ENCODE data around the gene ASCC3.

GRCh38 chr6:100880149-100880852 lies 828 bp downstream of the ASCC3 start:
- no peak for TF ChIP-seq YY1 (IDR thresholded peaks at IDR 0.05; ENCODE audit: insufficient read depth, insufficient read length)
- no peak for TF ChIP-seq SUZ12 (IDR thresholded peaks at IDR 0.05; ENCODE audit: extremely low read depth, insufficient read depth, insufficient read length)
